GM12878 (cell line): ENCODE measurements around the gene FOXO3. TPM values are rescaled to one million over a fixed set of nuclear protein-coding genes. Genes with fewer than 3 reads are reported as not detected.

Experiments
- ATAC-seq: fragments of 200-7000 bp; cut with Tn5 transposase; 3 replicates; pipeline ENCODE4 v1.9.1; 2020; ENCODE audit warnings: mild to moderate bottlenecking, moderate library complexity
- BruUV-seq: library from RNA; stranded (reverse); fragments of 400-500 nt; replicated peaks from 2 replicates; lab custom pipeline; 2021; lab: Mats Ljungman, UMichigan
- CTCF ChIA-PET: fragments of 300-600 bp; sonication (Branson Sonifier 250); formaldehyde crosslinking; extraction: SDS; loops from one replicate; lab custom pipeline; 2021; ENCODE audit warnings: inconsistent platforms; lab: Yijun Ruan, JAX
- POLR2A ChIA-PET: fragments of 350-600 bp; formaldehyde crosslinking; extraction: SDS; loops from one replicate; lab custom pipeline; 2021; ENCODE audit warnings: inconsistent platforms; lab: Charles Lee
- RAD21 ChIA-PET: fragments of 300-600 bp; sonication (Branson Sonifier 250); formaldehyde crosslinking; loops from one replicate; lab custom pipeline; 2023; ENCODE audit warnings: antibody characterized with exemption; ENCODE audit not compliant: unreplicated experiment; lab: Charles Lee
- SMC1A ChIA-PET: fragments of 300-600 bp; sonication (Branson Sonifier 250); formaldehyde crosslinking; loops from one replicate; lab custom pipeline; 2023; ENCODE audit not compliant: unreplicated experiment, uncharacterized antibody; lab: Charles Lee
- DNase-seq: peaks from one replicate; pipeline ENCODE4 v3.0.0-alpha.2; 2011; ENCODE audit warnings: low read depth, low spot score
- FAIRE-seq: peaks from 3 replicates; lab custom pipeline; 2011; peaks lifted over from hg19 to GRCh38; lab: Jason Lieb, UNC
- H2AFZ ChIP-seq: 2 replicates; pipeline ENCODE4 v1.6.0; 2011; ENCODE audit warnings: low read depth, low read length, control low read depth; ENCODE audit not compliant: control insufficient read depth
- H3K27ac ChIP-seq: 2 replicates; pipeline ENCODE4 v1.5.1; 2011; ENCODE audit warnings: control low read depth; ENCODE audit not compliant: control insufficient read depth, insufficient read depth
- H3K27me3 ChIP-seq, 2 experiments: replicated peaks in 1 of 2; 2 replicates each; pipeline versions ENCODE4 v1.6.0 to v1.6.1; 2011; ENCODE audit warnings: low read length in 1 of 2; ENCODE audit not compliant: control insufficient read depth in 2 of 2, insufficient read depth in 2 of 2
- H3K36me3 ChIP-seq, 2 experiments: 2 replicates each; pipeline ENCODE4 v1.5.1; 2011; ENCODE audit warnings: low read length in 1 of 2; ENCODE audit not compliant: control insufficient read depth in 2 of 2, insufficient read depth in 2 of 2
- H3K4me1 ChIP-seq: 2 replicates; pipeline ENCODE4 v1.6.1; 2011; ENCODE audit warnings: mild to moderate bottlenecking, low read length, moderate library complexity, mixed read lengths; ENCODE audit not compliant: control insufficient read depth, insufficient read depth
- H3K4me2 ChIP-seq: 2 replicates; pipeline ENCODE4 v1.6.0; 2011; ENCODE audit warnings: control low read depth; ENCODE audit not compliant: control insufficient read depth, insufficient read depth
- H3K4me3 ChIP-seq: fragments of 200-600 bp; sonication (generic); 2 replicates; pipeline ENCODE4 v1.5.1; 2016
- H3K79me2 ChIP-seq: 2 replicates; pipeline ENCODE4 v1.6.0; 2011; ENCODE audit warnings: low read length; ENCODE audit not compliant: control insufficient read depth, insufficient read depth
- H3K9ac ChIP-seq: 2 replicates; pipeline ENCODE4 v1.8.0; 2011; ENCODE audit warnings: low read length, control low read depth, mixed read lengths; ENCODE audit not compliant: control insufficient read depth, insufficient read depth
- H3K9me3 ChIP-seq: replicated peaks from 3 replicates; pipeline ENCODE4 v1.5.1; 2011; ENCODE audit warnings: mild to moderate bottlenecking, low read length; ENCODE audit not compliant: control insufficient read depth, insufficient read depth
- H4K20me1 ChIP-seq: 2 replicates; pipeline ENCODE4 v1.6.0; 2011; ENCODE audit not compliant: control insufficient read depth, insufficient read depth
- BCL3 ChIP-seq: IDR thresholded peaks from 2 replicates; pipeline ENCODE4 v1.6.1; 2011; ENCODE audit warnings: borderline replicate concordance, low read depth, mild to moderate bottlenecking, moderate library complexity, low read length; ENCODE audit not compliant: insufficient read depth, poor library complexity, severe bottlenecking
- FOXK2 ChIP-seq: fragments of 450-650 bp; IDR thresholded peaks from 2 replicates; pipeline ENCODE4 v1.6.1; 2017; ENCODE audit warnings: mild to moderate bottlenecking, moderate library complexity
- RCOR1 ChIP-seq: conservative IDR thresholded peaks from 2 replicates; pipeline ENCODE4 v1.6.1; 2012; ENCODE audit warnings: low read depth, low read length, improper control_type of control experiment
- SP1 ChIP-seq: IDR thresholded peaks from one replicate; pipeline ENCODE4 v1.6.1; 2011; ENCODE audit warnings: low read depth, low read length
- WRNIP1 ChIP-seq: IDR thresholded peaks from 2 replicates; pipeline ENCODE4 v1.6.1; 2011; ENCODE audit warnings: low read depth, low read length, improper control_type of control experiment, borderline replicate concordance
- WGBS: methylation state at CpG from one replicate; pipeline ENCODE4 v1.1.6; 2016; ENCODE audit warnings: low lambda C conversion rate; ENCODE audit not compliant: insufficient replicate concordance, insufficient coverage; ENCODE audit errors: missing lambda C conversion rate; 5-methylcytosine and 5-hydroxymethylcytosine counted together
- in situ Hi-C: fragments of 300-500 bp; cut with MboI; formaldehyde crosslinking; loops from 9 replicates; pipeline ENCODE4 v1.14.3; 2018; ENCODE audit warnings: mixed read lengths
- intact Hi-C: fragments of 100-400 bp; cut with micrococcal nuclease; formaldehyde crosslinking; loops from one replicate; pipeline ENCODE4 v1.14.2; 2022; ENCODE audit not compliant: unreplicated experiment
- polyA plus RNA-seq, 11 experiments: library from polyadenylated mRNA; depleted of rRNA in 4 of 11; unstranded in 6 of 11; stranded (reverse) in 5 of 11; fragments of >200 nt; fragmentation: Nextera tagmentation in 4 of 11; fragmentation: Illumina TruSeq in 1 of 11; extraction: Ambion mirVana in 4 of 11; extraction: Trizol in 1 of 11; gene quantifications; 1 replicate in 1 of 11; 2 replicates in 10 of 11; pipeline versions ENCODE4 v1.2.1 to v1.2.3, GENCODE V29; 2011 to 2016; ENCODE audit warnings: inconsistent platforms in 2 of 11, missing spikeins in 2 of 11, low read depth in 1 of 11
- total RNA-seq, 4 experiments: library from RNA; depleted of rRNA in 3 of 4; stranded (reverse); fragments of >200 nt in 3 of 4; fragmentation: Illumina TruSeq in 1 of 4; extraction: Trizol in 1 of 4; gene quantifications; 2 replicates each; pipeline versions ENCODE4 v1.2.1 to v1.2.3, GENCODE V29; 2013 to 2021
- TF ChIP-seq, protein P1 (sequence below): IDR thresholded peaks from 2 replicates; pipeline ENCODE4 v1.6.1; 2011; ENCODE audit warnings: low read depth, mild to moderate bottlenecking, low read length, moderate library complexity, borderline replicate concordance; ENCODE audit errors: extremely low read depth

FOXO3 gene
- total and polyA plus RNA-seq, 10 of the 15 experiments (the other 5 are each of a cell fraction or from before 2014, with no cell fraction given) = 0.82 to 4.5 (median 1.7) TPM

- SMC1A ChIA-PET = no interaction called here
- Histone ChIP-seq H3K4me1 (no peaks in the 10 kb centered on the region), H4K20me1 (no peaks in the 10 kb centered on the region)
- no peak for TF ChIP-seq FOXK2
- no peak for TF ChIP-seq SP1
- no peak for TF ChIP-seq WRNIP1
- no peak for TF ChIP-seq BCL3
- TF ChIP-seq, protein P1, sequence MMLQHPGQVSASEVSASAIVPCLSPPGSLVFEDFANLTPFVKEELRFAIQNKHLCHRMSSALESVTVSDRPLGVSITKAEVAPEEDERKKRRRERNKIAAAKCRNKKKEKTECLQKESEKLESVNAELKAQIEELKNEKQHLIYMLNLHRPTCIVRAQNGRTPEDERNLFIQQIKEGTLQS = no peak
- TF ChIP-seq RCOR1 = no peak
- TF ChIP-seq, all 136 proteins: peak for 0
- Histone ChIP-seq H3K9ac (no peak overlapping the region), H3K36me3 (peaks cover 0 to 3% of the 10 kb centered on the region in 2 experiments; a peak in 1 of 4 replicates), H3K4me3 (no peak overlapping the region), H2AFZ (no peak overlapping the region), H3K27me3 (no peaks in the 10 kb centered on the region), H3K9me3 (no peaks in the 10 kb centered on the region), H3K79me2 (peaks cover under 1% of the 10 kb centered on the region; the same call in 1 of the 2 replicates), H3K27ac (no peak overlapping the region), H3K4me2 (no peak overlapping the region)
- intact Hi-C loops = no loop called here
- FAIRE-seq (no peak), ATAC-seq (no peak), DNase-seq (no peak)
- in situ Hi-C loops = no loop called here
- WGBS = 76% methylated on average over 3 of the region's 3 CpGs
- ChIA-PET RAD21 (interaction anchor here (0.7 kb wide), 1 partner anchor 11 kb away, joined by 4 read pairs; no protein-coding TSS in a partner anchor), CTCF (interaction anchor here (0.6 kb wide), 1 partner anchor 90 kb away, joined by 3 read pairs; no protein-coding TSS in a partner anchor), POLR2A (no interaction called here)
- no TSS peak for BruUV-seq
These were observed 104.9 kb downstream of the FOXO3 start for GRCh38 chr6:108665495-108666196.
